ENCODE measurements around the gene PXYLP1.

- TF ChIP-seq CTCF (IDR thresholded peaks at IDR 0.05 in 4 of 5, conservative IDR thresholded peaks at IDR 0.05 in 1 of 5) (no peak), POLR2A (IDR thresholded peaks at IDR 0.05) (no peak)
These were observed 100.8 kb downstream of the PXYLP1 start for GRCh38 chr3:141332416-141332815.
